B cell (primary cell): ENCODE data around the gene PHF20. TPM values are rescaled to one million over a fixed set of nuclear protein-coding genes. Genes with fewer than 3 reads are reported as not detected.
A peak's percentile ranks its signal among the peaks of the same experiment; 100 is the strongest.

Experiments used
- ATAC-seq: fragments of 200-7000 bp; cut with Tn5 transposase; one replicate; pipeline ENCODE4 v1.10.0; 2021; ENCODE audit warnings: low read depth, mild to moderate bottlenecking, moderate number of reproducible peaks, moderate library complexity
- CTCF ChIA-PET: fragments of 350-600 bp; sonication (Branson Sonifier 250); formaldehyde crosslinking; loops from one replicate; lab custom pipeline; 2021; ENCODE audit warnings: antibody characterized with exemption, inconsistent platforms; lab: Charles Lee
- POLR2A ChIA-PET: fragments of 350-600 bp; sonication (Branson Sonifier 250); formaldehyde crosslinking; loops from one replicate; lab custom pipeline; 2021; ENCODE audit warnings: antibody characterized with exemption; lab: Charles Lee
- DNase-seq: peaks from one replicate; pipeline ENCODE4 v3.0.0; 2013
- H2AFZ ChIP-seq: 2 replicates; pipeline ENCODE4 v1.6.1; 2012; ENCODE audit warnings: mild to moderate bottlenecking, low read depth, low read length; ENCODE audit not compliant: insufficient read depth, poor library complexity, severe bottlenecking
- H3K27ac ChIP-seq, 2 donors: 1 replicate in 1 of 2; 2 replicates in 1 of 2; pipeline ENCODE4 v1.5.1; 2012 to 2013; ENCODE audit warnings: low read length in 2 of 2, mild to moderate bottlenecking in 2 of 2, moderate library complexity in 1 of 2
- H3K27me3 ChIP-seq, 4 experiments: fragments of 200-600 bp in 1 of 4; sonication (generic) in 1 of 4; replicated peaks in 1 of 4; 1 replicate in 2 of 4; 2 replicates in 2 of 4; pipeline versions ENCODE4 v1.6.1 to v1.7.0; 2013 to 2016; ENCODE audit warnings: low read length in 3 of 4, mild to moderate bottlenecking in 2 of 4, mixed read lengths in 1 of 4, moderate library complexity in 1 of 4; ENCODE audit not compliant: insufficient read depth in 4 of 4, control insufficient read depth in 3 of 4; ENCODE audit errors: control extremely low read depth in 1 of 4
- H3K36me3 ChIP-seq, 2 experiments: replicated peaks in 1 of 2; 1 replicate in 1 of 2; 2 replicates in 1 of 2; pipeline versions ENCODE4 v1.6.1 to v1.7.1; 2013; ENCODE audit warnings: low read length in 1 of 2; ENCODE audit not compliant: insufficient read depth in 2 of 2, control insufficient read depth in 1 of 2; ENCODE audit errors: control extremely low read depth in 1 of 2, extremely low read depth in 1 of 2
- H3K4me1 ChIP-seq, 2 donors: fragments of 200-600 bp in 1 of 2; sonication (generic) in 1 of 2; 1 replicate in 1 of 2; 2 replicates in 1 of 2; pipeline versions ENCODE4 v1.5.1 to v1.6.1; 2013 to 2017; ENCODE audit warnings: low read length in 2 of 2; ENCODE audit not compliant: control insufficient read depth in 2 of 2, insufficient read depth in 2 of 2
- H3K4me2 ChIP-seq: replicated peaks from 2 replicates; pipeline ENCODE3; 2012; ENCODE audit warnings: mild to moderate bottlenecking, low read depth, low read length; ENCODE audit not compliant: poor library complexity, severe bottlenecking
- H3K4me3 ChIP-seq, 5 experiments: fragments of 200-600 bp in 1 of 5; sonication (generic) in 1 of 5; 1 replicate in 3 of 5; 2 replicates in 2 of 5; pipeline versions ENCODE4 v1.5.1 to v1.7.0; 2011 to 2016; ENCODE audit warnings: low read length in 4 of 5, mild to moderate bottlenecking in 4 of 5, low read depth in 2 of 5, control low read depth in 1 of 5, moderate library complexity in 1 of 5; ENCODE audit not compliant: insufficient read depth in 1 of 5; ENCODE audit errors: control extremely low read depth in 1 of 5, extremely low read depth in 1 of 5
- H3K79me2 ChIP-seq: fragments of 200-600 bp; sonication (generic); one replicate; pipeline ENCODE4 v1.6.0; 2016; ENCODE audit warnings: low read length; ENCODE audit not compliant: control insufficient read depth, insufficient read depth
- H3K9ac ChIP-seq: fragments of 200-600 bp; sonication (generic); 2 replicates; pipeline ENCODE4 v1.6.1; 2017; ENCODE audit warnings: mild to moderate bottlenecking, low read length, moderate library complexity
- H3K9me3 ChIP-seq, 3 donors: one replicate each; pipeline versions ENCODE4 v1.6.1 to v1.7.1; 2013; ENCODE audit warnings: low read length in 2 of 3; ENCODE audit not compliant: control insufficient read depth in 2 of 3, insufficient read depth in 1 of 3; ENCODE audit errors: control extremely low read depth in 1 of 3
- H4K20me1 ChIP-seq: 2 replicates; pipeline ENCODE4 v1.6.0; 2012; ENCODE audit warnings: mild to moderate bottlenecking, low read length; ENCODE audit not compliant: insufficient read depth, control insufficient read depth, poor library complexity, severe bottlenecking
- H3K27ac Mint-ChIP-seq: one replicate; pipeline ENCODE4 v1.8.0; 2021; ENCODE audit warnings: mixed read lengths
- H3K27me3 Mint-ChIP-seq: one replicate; pipeline ENCODE4 v1.8.0; 2021; ENCODE audit warnings: mixed read lengths
- H3K4me1 Mint-ChIP-seq: one replicate; pipeline ENCODE4 v1.8.0; 2021; ENCODE audit warnings: mixed read lengths
- H3K4me3 Mint-ChIP-seq: one replicate; pipeline ENCODE4 v1.8.0; 2021; ENCODE audit warnings: mixed read lengths
- H3K9me3 Mint-ChIP-seq: one replicate; pipeline ENCODE4 v1.8.0; 2022; ENCODE audit warnings: mixed read lengths; ENCODE audit not compliant: insufficient read depth
- EZH2 ChIP-seq: IDR thresholded peaks from 2 replicates; pipeline ENCODE4 v1.6.1; 2012; ENCODE audit warnings: borderline replicate concordance, low read depth, mild to moderate bottlenecking, moderate library complexity, low read length; ENCODE audit not compliant: insufficient read depth, poor library complexity, severe bottlenecking
- WGBS: methylation state at CpG from one replicate; pipeline ENCODE4 v1.1.5; 2013; ENCODE audit warnings: missing lambda C conversion rate; ENCODE audit not compliant: insufficient coverage; 5-methylcytosine and 5-hydroxymethylcytosine counted together
- intact Hi-C: fragments of 100-400 bp; cut with micrococcal nuclease; formaldehyde crosslinking; loops from one replicate; pipeline ENCODE4 v1.10.0; 2022
- polyA plus RNA-seq: library from polyadenylated mRNA; depleted of rRNA; stranded (reverse); fragments of >200 nt; gene quantifications from 2 replicates; pipeline ENCODE4 v1.2.3, GENCODE V29; 2012
- total RNA-seq, 2 donors: library from RNA; stranded (reverse); fragments of 120-200 nt in 1 of 2; gene quantifications; 1 replicate in 1 of 2; 2 replicates in 1 of 2; pipeline versions ENCODE4 v1.2.3 to v1.2.4, GENCODE V29; 2013 to 2022
- TF ChIP-seq, protein P1 (sequence below): fragments of 200-600 bp; IDR thresholded peaks from one replicate; pipeline ENCODE4 v1.8.0; 2022; ENCODE audit warnings: antibody characterized with exemption, mild to moderate bottlenecking

PHF20 gene
- total and polyA plus RNA-seq, 2 donors (not counting 1 experiment from before 2014, with no cell fraction given), result 53.6 to 92.3 TPM

DNA sequence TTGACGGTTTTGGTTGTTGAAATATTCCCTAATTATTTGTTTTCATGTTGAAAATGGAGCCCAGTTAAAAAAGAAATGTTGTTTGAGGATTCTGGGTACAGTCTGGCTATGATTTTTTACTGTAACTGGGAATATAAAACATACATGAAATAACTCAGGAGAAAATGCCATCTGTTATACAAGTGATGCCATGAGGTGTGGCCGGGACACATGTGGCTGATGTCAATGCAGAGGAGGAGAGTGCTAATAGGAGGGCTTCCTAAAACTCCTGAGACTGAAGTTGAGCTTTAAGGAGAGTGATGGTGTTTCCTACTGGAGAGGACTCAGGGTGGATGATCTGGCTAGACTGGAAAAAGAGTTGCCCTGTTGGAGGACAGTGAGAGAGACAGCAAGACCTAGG lies 169.8 kb downstream of the PHF20 start:
- H3K4me3 ChIP-seq, result no peak overlapping the region
- intact Hi-C loops, result no loop called here
- WGBS, result 100% methylated on average over 1 of the region's 2 CpGs
- H2AFZ ChIP-seq, result no peak overlapping the region
- TF ChIP-seq, protein P1, sequence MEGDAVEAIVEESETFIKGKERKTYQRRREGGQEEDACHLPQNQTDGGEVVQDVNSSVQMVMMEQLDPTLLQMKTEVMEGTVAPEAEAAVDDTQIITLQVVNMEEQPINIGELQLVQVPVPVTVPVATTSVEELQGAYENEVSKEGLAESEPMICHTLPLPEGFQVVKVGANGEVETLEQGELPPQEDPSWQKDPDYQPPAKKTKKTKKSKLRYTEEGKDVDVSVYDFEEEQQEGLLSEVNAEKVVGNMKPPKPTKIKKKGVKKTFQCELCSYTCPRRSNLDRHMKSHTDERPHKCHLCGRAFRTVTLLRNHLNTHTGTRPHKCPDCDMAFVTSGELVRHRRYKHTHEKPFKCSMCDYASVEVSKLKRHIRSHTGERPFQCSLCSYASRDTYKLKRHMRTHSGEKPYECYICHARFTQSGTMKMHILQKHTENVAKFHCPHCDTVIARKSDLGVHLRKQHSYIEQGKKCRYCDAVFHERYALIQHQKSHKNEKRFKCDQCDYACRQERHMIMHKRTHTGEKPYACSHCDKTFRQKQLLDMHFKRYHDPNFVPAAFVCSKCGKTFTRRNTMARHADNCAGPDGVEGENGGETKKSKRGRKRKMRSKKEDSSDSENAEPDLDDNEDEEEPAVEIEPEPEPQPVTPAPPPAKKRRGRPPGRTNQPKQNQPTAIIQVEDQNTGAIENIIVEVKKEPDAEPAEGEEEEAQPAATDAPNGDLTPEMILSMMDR, result no peak
- no peak for TF ChIP-seq EZH2
- ChIA-PET CTCF (interaction anchor here (0.6 kb wide), 1 partner anchor 138 kb away, joined by 3 read pairs; no protein-coding TSS in a partner anchor), POLR2A (no interaction called here)
- H3K79me2 ChIP-seq, result peaks cover 6% of the 10 kb centered on the region
- no peaks in the 10 kb centered on the region for H4K20me1 ChIP-seq
- H3K4me1 Mint-ChIP-seq, result no peaks in the 10 kb centered on the region
- no peaks in the 10 kb centered on the region for H3K9me3 Mint-ChIP-seq
- peaks cover 0 to 61% of the 10 kb centered on the region in 2 experiments for H3K36me3 ChIP-seq
- H3K4me3 Mint-ChIP-seq, result no peak overlapping the region
- H3K9ac ChIP-seq, result no peak overlapping the region
- no peaks in the 10 kb centered on the region for H3K4me1 ChIP-seq
- ATAC-seq (no peak), DNase-seq (no peak)
- peak overlapping the region; percentile 17 for H3K27ac Mint-ChIP-seq
- H3K4me2 ChIP-seq, result no peak overlapping the region
- no peak overlapping the region for H3K27ac ChIP-seq
- no peaks in the 10 kb centered on the region for H3K27me3 ChIP-seq
- no peaks in the 10 kb centered on the region for H3K9me3 ChIP-seq
- no peaks in the 10 kb centered on the region for H3K27me3 Mint-ChIP-seq

DNA sequence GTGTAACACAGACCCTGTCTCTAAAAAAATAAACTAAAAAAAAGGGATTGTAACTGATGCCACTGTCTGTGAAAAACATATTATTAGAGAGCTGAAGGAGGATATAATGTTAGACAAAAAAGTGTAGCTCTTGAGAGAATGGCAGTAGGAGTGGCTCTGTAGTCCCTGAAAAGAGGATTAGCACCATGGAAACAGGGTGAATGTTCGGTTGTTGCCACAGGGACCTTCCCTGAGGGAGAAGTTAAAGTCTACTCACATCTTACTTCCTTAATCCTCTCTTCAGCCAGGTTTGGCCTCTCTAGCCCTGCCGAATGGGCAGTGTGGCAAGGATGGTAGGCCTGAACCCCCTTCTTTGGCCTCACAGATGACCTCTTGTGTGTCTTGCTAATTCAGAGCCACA lies 170.4 kb downstream of the PHF20 start:
- Histone ChIP-seq H3K4me1 (no peaks in the 10 kb centered on the region), H2AFZ (no peak overlapping the region), H3K36me3 (peaks cover 0 to 61% of the 10 kb centered on the region in 2 experiments), H4K20me1 (no peaks in the 10 kb centered on the region), H3K9ac (no peak overlapping the region), H3K79me2 (peaks cover 8% of the 10 kb centered on the region), H3K4me2 (no peak overlapping the region), H3K4me3 (no peak overlapping the region), H3K27ac (no peak overlapping the region), H3K27me3 (no peaks in the 10 kb centered on the region), H3K9me3 (no peaks in the 10 kb centered on the region)
- intact Hi-C loops, result no loop called here
- H3K27ac Mint-ChIP-seq, result no peak overlapping the region
- H3K9me3 Mint-ChIP-seq, result no peaks in the 10 kb centered on the region
- DNase-seq (no peak), ATAC-seq (no peak)
- no peaks in the 10 kb centered on the region for H3K4me1 Mint-ChIP-seq
- ChIA-PET CTCF (interaction anchor here (0.6 to 1.6 kb wide), 2 partner anchors 12 to 138 kb away, joined by 3 to 10 read pairs; partner anchors contain the start of gene SCAND1), POLR2A (no interaction called here)
- H3K27me3 Mint-ChIP-seq, result no peaks in the 10 kb centered on the region
- no CpG with 5 or more reads among the region's 2 CpGs for WGBS
- no peak overlapping the region for H3K4me3 Mint-ChIP-seq
- TF ChIP-seq, protein P1, result no peak
- TF ChIP-seq EZH2, result no peak
